ENCODE data around the gene ITGB6.
"Not testable (repeated sequence)": the region's sequence is repeated elsewhere in the genome, so short reads cannot be mapped to it uniquely, and the experiment has no call there.

ITGB6 gene

GRCh38 chr2:160181146-160181836 lies 18.8 kb downstream of the ITGB6 start:
- not testable (repeated sequence) for DNase-seq

GRCh38 chr2:160180690-160181089 lies 19.4 kb downstream of the ITGB6 start:
- DNase-seq = not testable (repeated sequence)

DNA sequence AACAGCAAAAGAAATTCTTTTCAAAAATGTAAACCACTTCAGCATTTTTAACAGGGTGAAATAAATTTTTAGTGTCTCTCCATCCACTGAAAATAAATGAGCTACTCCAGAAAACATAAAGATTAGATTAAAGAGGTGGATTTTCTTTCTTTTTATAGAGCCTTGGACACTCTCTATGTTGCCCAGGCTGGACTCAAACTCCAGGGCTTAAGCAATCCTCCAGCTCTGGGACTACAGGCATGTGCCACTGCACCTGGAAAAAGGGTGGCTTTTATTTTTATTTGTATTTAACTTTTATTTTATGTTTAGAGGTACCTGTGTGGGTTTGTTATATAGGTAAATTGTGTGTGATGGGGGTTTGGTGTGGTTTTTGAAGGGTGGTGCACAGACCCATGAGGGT lies 19.9 kb downstream of the ITGB6 start:
- no peak for DNase-seq

- DNase-seq = no peak
Measured at GRCh38 chr2:160175169-160176134, 24.6 kb downstream of the ITGB6 start.

DNA sequence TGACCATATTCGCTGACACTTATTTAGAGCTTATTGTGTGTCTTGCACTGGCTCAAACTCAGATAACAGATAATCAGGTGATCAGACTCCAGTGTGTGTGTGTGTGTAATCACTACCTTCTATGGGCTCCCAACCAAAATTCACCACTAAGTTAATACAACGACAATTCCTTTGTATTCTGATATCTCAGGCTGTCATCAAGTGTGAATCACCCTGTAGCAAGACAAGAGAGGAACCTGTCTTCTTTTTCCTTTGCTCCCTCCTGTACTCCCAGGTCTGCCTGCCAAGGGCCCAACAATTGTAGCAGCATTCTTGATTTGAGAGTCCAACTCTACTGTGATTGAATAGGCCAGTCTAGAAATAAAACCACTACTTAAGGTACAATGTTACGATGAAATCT lies 25.8 kb downstream of the ITGB6 start:
- no peak for DNase-seq

- DNase-seq = no peak
Measured at GRCh38 chr2:160169988-160170387, 30.1 kb downstream of the ITGB6 start.

- DNase-seq = no peak
Measured at GRCh38 chr2:160169471-160169870, 30.6 kb downstream of the ITGB6 start.

GRCh38 chr2:160168878-160169277 lies 31.2 kb downstream of the ITGB6 start:
- no peak for DNase-seq

GRCh38 chr2:160167089-160167740 lies 32.9 kb downstream of the ITGB6 start:
- no peak for DNase-seq

GRCh38 chr2:160165996-160166395 lies 34.1 kb downstream of the ITGB6 start:
- no peak for DNase-seq

- no peak for DNase-seq
Measured at GRCh38 chr2:160165081-160165480, 35.0 kb downstream of the ITGB6 start.

GRCh38 chr2:160157861-160158829 lies 41.9 kb downstream of the ITGB6 start:
- DNase-seq = no peak

DNA sequence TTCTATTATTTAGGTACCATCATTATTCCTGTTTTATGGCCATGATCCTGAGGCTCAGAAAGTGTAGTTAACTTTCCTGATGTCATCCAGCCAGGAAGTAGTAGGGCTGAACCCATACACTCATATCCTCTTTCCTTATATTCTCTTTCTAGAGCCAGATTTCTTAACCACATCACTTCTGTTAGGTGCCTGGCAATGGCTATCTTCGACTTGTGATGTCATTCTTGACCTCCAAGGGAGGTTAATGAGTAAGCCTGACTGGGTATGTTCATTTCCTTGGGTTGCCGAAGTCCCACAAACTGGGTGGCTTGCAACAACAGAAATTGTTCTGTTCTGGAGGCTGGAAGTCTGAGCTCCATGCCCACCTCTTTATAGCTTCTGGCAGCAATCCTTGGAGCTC lies 43.4 kb downstream of the ITGB6 start:
- no peak for DNase-seq

GRCh38 chr2:160156100-160156499 lies 44.0 kb downstream of the ITGB6 start:
- no peak for DNase-seq

GRCh38 chr2:160148419-160148818 lies 51.7 kb downstream of the ITGB6 start:
- not testable (repeated sequence) for DNase-seq

DNA sequence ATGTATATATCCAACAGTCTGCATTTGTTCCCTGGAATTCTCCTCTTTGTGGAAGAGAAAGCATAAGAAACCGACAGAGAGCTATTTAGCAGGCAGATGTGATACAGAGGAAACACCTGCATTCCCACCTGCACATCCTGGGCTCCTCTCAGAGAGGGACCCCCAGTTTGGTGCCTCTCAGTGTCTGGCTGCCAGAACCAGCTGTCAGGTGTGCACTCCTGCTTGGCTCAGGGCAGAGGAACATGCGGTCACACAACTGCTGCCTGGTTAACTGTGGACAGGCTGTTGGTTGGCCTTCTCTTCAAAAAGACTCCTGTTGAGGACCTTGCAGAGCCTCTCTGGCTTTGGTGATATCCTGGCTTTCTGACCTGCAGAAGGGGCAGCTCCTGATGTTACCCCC lies 54.6 kb downstream of the ITGB6 start:
- DNase-seq = no peak

DNA sequence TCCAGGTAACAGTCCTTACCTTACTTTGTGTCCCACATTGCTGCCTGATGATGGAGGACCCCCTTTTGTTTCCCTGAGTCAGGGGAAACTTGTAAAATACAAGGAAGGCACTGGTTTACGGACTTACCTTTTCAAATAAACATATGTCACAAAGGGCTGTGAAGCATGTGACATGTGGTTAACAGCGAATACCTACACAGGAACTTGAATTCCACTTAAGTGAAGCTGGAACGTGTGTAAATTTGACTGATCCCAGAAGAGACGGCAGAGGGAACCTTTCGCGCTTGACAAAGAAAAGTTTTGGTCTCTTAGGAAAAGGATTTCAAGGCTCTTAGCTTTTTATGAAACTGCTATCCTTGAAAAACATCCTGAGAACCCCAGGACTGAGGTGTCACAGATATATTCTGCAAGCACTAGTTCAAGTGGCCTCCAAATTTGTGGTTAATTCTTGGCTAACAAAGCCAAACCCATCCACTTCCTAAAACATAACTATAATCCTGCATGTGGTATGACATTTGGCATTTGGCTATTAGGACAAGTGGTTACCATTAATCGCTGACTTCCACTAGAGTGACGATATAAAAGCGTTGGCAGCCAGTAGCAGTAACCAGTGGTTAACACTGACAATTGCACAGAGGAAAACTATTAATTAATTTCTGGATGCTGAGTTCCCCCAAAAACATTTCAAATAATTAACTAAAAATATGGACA lies 55.6 kb downstream of the ITGB6 start:
- DNase-seq = no peak

GRCh38 chr2:160142472-160142871 lies 57.6 kb downstream of the ITGB6 start:
- no peak for DNase-seq

- no peak for DNase-seq
Measured at GRCh38 chr2:160141912-160142311, 58.2 kb downstream of the ITGB6 start.

GRCh38 chr2:160141419-160141818 lies 58.7 kb downstream of the ITGB6 start:
- DNase-seq = no peak

GRCh38 chr2:160140471-160140870 lies 59.6 kb downstream of the ITGB6 start:
- DNase-seq = no peak

DNA sequence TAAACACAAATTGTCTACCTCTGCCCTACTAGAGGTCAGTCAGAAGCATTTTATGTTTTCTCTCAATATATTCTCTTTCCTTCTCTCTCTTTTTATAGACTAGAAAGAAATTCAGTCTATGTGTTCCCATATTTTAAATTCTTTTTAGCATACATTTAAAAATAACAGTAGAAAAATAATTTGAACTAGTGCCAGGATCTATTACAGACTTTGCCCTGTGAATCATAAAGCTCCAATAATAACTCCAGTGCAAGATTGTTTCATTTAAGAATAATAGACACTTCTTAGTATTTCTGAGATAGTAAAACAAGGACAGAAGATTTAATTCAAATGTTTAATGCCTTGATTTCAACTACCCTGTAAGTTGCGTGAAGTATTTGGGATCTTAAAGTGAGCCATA lies 60.1 kb downstream of the ITGB6 start:
- DNase-seq = no peak
